Measurements from ENCODE around the gene THSD4. TPM values are rescaled to one million over a fixed set of nuclear protein-coding genes. Genes with fewer than 3 reads are reported as not detected.
A peak's percentile ranks its signal among the peaks of the same experiment; 100 is the strongest.

THSD4 gene
- total RNA-seq, 1 experiment from 2014 or later = 29.0 TPM

DNA sequence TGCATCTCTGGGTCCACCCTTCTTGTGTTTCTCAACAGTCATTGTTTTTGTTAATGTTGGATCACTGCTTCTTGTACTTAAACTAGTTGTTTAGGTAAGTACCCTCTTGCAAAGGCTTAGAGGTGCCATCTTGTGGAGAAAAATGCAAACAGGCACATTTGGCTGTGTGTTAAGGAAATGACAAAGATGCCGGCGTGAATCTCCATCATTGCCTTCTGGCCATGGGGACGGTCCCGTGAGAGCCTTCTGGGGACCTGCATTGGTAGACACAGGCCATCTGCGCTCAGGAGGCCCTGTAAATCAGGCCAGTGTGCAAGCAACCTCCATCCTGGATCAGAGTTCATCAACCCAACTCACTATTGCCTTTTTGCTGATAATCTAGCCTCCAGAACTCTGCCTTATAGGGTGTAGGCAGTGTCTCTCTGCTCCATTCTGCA is 536.5 kb downstream of the THSD4 start:
- H2AFZ ChIP-seq (ENCODE audit: low read length) = peak overlapping the region; percentile 14; the same call in 1 of the 2 replicates
- no peak overlapping the region for H3K4me3 ChIP-seq (ENCODE audit: low read length)
- ATAC-seq (peak; percentile 64), DNase-seq (peak; percentile 75)
- peaks cover 10% of the 10 kb centered on the region for H3K4me1 ChIP-seq (ENCODE audit: insufficient read depth, low read length)
- no peaks in the 10 kb centered on the region for H3K36me3 ChIP-seq (ENCODE audit: low read depth, low read length)
- no peaks in the 10 kb centered on the region for H3K9me3 ChIP-seq (ENCODE audit: low read length)
- H3F3A ChIP-seq (ENCODE audit: low read length, unreplicated experiment) = no peaks in the 10 kb centered on the region
- H3K27ac ChIP-seq (ENCODE audit: low read length) = no peak overlapping the region
- no peak overlapping the region for H3K4me2 ChIP-seq (ENCODE audit: low read length)
- ChIA-PET CTCF (no interaction called here), POLR2A (ENCODE audit: unreplicated experiment) (no interaction called here)
- BruUV-seq (replicated peaks) = no TSS peak
- no peak overlapping the region for H3K9ac ChIP-seq (ENCODE audit: low read length)
- TF ChIP-seq EZH2 (IDR thresholded peaks at IDR 0.05; ENCODE audit: low read length, unreplicated experiment) = no peak
- TF ChIP-seq, protein P1, sequence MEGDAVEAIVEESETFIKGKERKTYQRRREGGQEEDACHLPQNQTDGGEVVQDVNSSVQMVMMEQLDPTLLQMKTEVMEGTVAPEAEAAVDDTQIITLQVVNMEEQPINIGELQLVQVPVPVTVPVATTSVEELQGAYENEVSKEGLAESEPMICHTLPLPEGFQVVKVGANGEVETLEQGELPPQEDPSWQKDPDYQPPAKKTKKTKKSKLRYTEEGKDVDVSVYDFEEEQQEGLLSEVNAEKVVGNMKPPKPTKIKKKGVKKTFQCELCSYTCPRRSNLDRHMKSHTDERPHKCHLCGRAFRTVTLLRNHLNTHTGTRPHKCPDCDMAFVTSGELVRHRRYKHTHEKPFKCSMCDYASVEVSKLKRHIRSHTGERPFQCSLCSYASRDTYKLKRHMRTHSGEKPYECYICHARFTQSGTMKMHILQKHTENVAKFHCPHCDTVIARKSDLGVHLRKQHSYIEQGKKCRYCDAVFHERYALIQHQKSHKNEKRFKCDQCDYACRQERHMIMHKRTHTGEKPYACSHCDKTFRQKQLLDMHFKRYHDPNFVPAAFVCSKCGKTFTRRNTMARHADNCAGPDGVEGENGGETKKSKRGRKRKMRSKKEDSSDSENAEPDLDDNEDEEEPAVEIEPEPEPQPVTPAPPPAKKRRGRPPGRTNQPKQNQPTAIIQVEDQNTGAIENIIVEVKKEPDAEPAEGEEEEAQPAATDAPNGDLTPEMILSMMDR (conservative IDR thresholded peaks at IDR 0.05; ENCODE audit: low read depth, low read length) = peak; percentile 82
- no peaks in the 10 kb centered on the region for H3K9me2 ChIP-seq (replicated peaks; ENCODE audit: low read length)
- intact Hi-C loops (cut with micrococcal nuclease) = loop anchor here (1.0 to 10.0 kb wide), 3 partner anchors 73 to 203 kb away; no protein-coding TSS in a partner anchor
- no peaks in the 10 kb centered on the region for H3K79me2 ChIP-seq (ENCODE audit: low read length)
- H3K27me3 ChIP-seq (ENCODE audit: low read length) = no peaks in the 10 kb centered on the region
- H4K20me1 ChIP-seq (ENCODE audit: low read length) = no peaks in the 10 kb centered on the region

DNA sequence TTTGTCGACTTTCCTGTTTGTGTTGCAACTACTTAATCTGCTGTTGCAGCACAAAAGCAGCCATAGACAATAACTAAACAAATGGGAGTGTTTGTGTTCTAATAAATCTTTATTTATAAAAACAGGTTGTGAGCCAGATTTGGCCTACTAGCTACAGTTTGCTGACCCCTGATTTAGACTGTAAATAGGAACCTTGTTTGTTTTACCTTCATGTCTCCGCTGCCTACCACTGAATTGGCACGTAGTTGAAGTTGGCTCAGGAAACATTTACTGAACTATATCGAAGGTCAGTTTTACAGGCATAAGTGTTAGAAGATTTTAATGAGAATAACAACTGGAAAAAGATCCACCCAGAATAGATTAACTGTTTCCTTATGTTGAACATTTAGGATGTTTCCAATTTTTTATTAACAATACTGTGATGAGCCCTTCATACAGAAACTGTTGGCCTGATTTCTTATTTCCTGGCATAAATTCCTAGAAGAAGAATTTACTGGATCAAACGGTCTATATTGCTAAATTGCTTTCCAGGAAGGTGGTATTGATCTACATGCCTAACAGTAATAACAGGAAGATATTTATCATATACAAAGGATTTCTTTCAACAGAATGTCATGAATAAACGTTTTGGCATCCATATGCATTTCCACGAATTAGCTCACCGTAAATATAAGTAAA is 538.9 kb downstream of the THSD4 start:
- DNase-seq (no peak), ATAC-seq (no peak)
- Histone ChIP-seq H3K27ac (ENCODE audit: low read length) (no peak overlapping the region), H3K4me1 (ENCODE audit: insufficient read depth, low read length) (peaks cover 10% of the 10 kb centered on the region), H3K79me2 (ENCODE audit: low read length) (no peaks in the 10 kb centered on the region), H3K27me3 (ENCODE audit: low read length) (no peaks in the 10 kb centered on the region), H3K9me3 (ENCODE audit: low read length) (no peaks in the 10 kb centered on the region), H3K4me2 (ENCODE audit: low read length) (no peak overlapping the region), H4K20me1 (ENCODE audit: low read length) (no peaks in the 10 kb centered on the region), H3K36me3 (ENCODE audit: low read depth, low read length) (no peaks in the 10 kb centered on the region), H3K9me2 (replicated peaks; ENCODE audit: low read length) (no peaks in the 10 kb centered on the region), H3K4me3 (ENCODE audit: low read length) (no peak overlapping the region), H3K9ac (ENCODE audit: low read length) (no peak overlapping the region), H2AFZ (ENCODE audit: low read length) (no peak overlapping the region), H3F3A (ENCODE audit: low read length, unreplicated experiment) (no peaks in the 10 kb centered on the region)
- TF ChIP-seq, protein P1 (conservative IDR thresholded peaks at IDR 0.05; ENCODE audit: low read depth, low read length) = no peak
- ChIA-PET POLR2A (ENCODE audit: unreplicated experiment) (no interaction called here), CTCF (no interaction called here)
- no TSS peak for BruUV-seq (replicated peaks)
- intact Hi-C loops (cut with micrococcal nuclease) = loop anchor here (5.0 to 10.0 kb wide), 2 partner anchors 71 to 117 kb away; no protein-coding TSS in a partner anchor

DNA sequence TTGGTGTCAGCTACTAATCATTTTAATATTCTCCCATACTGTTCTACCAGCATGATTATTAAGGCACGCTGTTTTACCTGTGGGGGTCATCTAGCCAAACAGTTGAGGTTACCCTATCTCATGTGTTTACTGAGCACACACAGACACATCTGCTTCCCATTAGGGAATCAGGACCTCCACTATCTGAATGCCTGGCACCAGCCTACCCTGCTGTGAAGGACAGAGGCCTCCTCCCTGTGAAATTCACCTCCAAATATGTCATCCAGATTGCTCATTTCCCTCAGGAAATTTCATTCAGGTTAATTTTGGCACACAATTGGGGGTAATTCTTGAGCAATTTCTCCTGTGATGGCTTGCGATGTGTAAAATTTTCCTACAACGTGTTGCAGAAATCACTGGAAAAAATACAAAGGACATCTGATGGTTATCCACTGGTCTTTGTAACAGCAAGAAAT is 539.5 kb downstream of the THSD4 start:
- no peaks in the 10 kb centered on the region for H3F3A ChIP-seq (ENCODE audit: low read length, unreplicated experiment)
- H3K36me3 ChIP-seq (ENCODE audit: low read depth, low read length) = no peaks in the 10 kb centered on the region
- H3K4me1 ChIP-seq (ENCODE audit: insufficient read depth, low read length) = peaks cover 6% of the 10 kb centered on the region
- CTCF ChIA-PET = no interaction called here
- H3K9ac ChIP-seq (ENCODE audit: low read length) = no peak overlapping the region
- TF ChIP-seq, protein P1 (conservative IDR thresholded peaks at IDR 0.05; ENCODE audit: low read depth, low read length) = no peak
- no peak for TF ChIP-seq EZH2 (IDR thresholded peaks at IDR 0.05; ENCODE audit: low read length, unreplicated experiment)
- TF ChIP-seq EZH2phosphoT487 (IDR thresholded peaks at IDR 0.05; ENCODE audit: borderline replicate concordance, low read length) = no peak
- ATAC-seq (no peak), DNase-seq (no peak)
- H3K9me2 ChIP-seq (replicated peaks; ENCODE audit: low read length) = no peaks in the 10 kb centered on the region
- H3K9me3 ChIP-seq (ENCODE audit: low read length) = no peaks in the 10 kb centered on the region
- H2AFZ ChIP-seq (ENCODE audit: low read length) = no peak overlapping the region
- no TSS peak for BruUV-seq (replicated peaks)
- no peak overlapping the region for H3K27ac ChIP-seq (ENCODE audit: low read length)
- POLR2A ChIA-PET (ENCODE audit: unreplicated experiment) = no interaction called here
- H4K20me1 ChIP-seq (ENCODE audit: low read length) = no peaks in the 10 kb centered on the region
- no peak overlapping the region for H3K4me3 ChIP-seq (ENCODE audit: low read length)
- intact Hi-C loops (cut with micrococcal nuclease) = loop anchor here (5.0 to 10.0 kb wide), 2 partner anchors 70 to 117 kb away; no protein-coding TSS in a partner anchor
- no peak overlapping the region for H3K4me2 ChIP-seq (ENCODE audit: low read length)
- H3K79me2 ChIP-seq (ENCODE audit: low read length) = no peaks in the 10 kb centered on the region
- no peaks in the 10 kb centered on the region for H3K27me3 ChIP-seq (ENCODE audit: low read length)
